DND-41 (cell line): ENCODE measurements around the gene SCRG1.

Experiments
- ATAC-seq: fragments of 200-7000 bp; cut with Tn5 transposase; 3 replicates; pipeline ENCODE4 v1.9.1; 2021; ENCODE audit warnings: low read depth; ENCODE audit not compliant: insufficient read depth
- DNase-seq: peaks from one replicate; pipeline ENCODE4 v3.0.0-alpha.2; 2020
- H2AFZ ChIP-seq: 2 replicates; pipeline ENCODE4 v1.6.0; 2012; ENCODE audit warnings: low read depth, low read length
- H3K27ac ChIP-seq: 2 replicates; pipeline ENCODE4 v1.5.1; 2012; ENCODE audit warnings: low read length, inconsistent platforms
- H3K27me3 ChIP-seq: fragments of 200-600 bp; sonication (generic); 2 replicates; pipeline ENCODE4 v1.6.0; 2012; ENCODE audit warnings: low read length, mild to moderate bottlenecking, inconsistent platforms; ENCODE audit not compliant: insufficient read depth, poor library complexity
- H3K36me3 ChIP-seq: 2 replicates; pipeline ENCODE4 v1.5.1; 2012; ENCODE audit warnings: low read length, inconsistent platforms; ENCODE audit not compliant: insufficient read depth
- H3K4me1 ChIP-seq: 2 replicates; pipeline ENCODE4 v1.5.1; 2012; ENCODE audit warnings: mild to moderate bottlenecking, low read length; ENCODE audit not compliant: insufficient read depth
- H3K4me2 ChIP-seq: 2 replicates; pipeline ENCODE4 v1.6.0; 2012; ENCODE audit warnings: mild to moderate bottlenecking, moderate library complexity, low read length, inconsistent platforms; ENCODE audit not compliant: insufficient read depth
- H3K4me3 ChIP-seq, 2 experiments: fragments of 200-600 bp in 1 of 2; shearing (Covaris generic) in 1 of 2; 2 replicates each; pipeline ENCODE4 v1.5.1; 2012 to 2016; ENCODE audit warnings: inconsistent platforms in 2 of 2, low read length in 2 of 2, mild to moderate bottlenecking in 2 of 2, low read depth in 1 of 2, moderate library complexity in 1 of 2
- H3K79me2 ChIP-seq: 2 replicates; pipeline ENCODE4 v1.6.0; 2012; ENCODE audit warnings: low read length, inconsistent platforms; ENCODE audit not compliant: insufficient read depth
- H3K9ac ChIP-seq: 2 replicates; pipeline ENCODE4 v1.6.0; 2012; ENCODE audit warnings: low read depth, mild to moderate bottlenecking, inconsistent platforms, low read length, moderate library complexity
- H3K9me3 ChIP-seq: 2 replicates; pipeline ENCODE4 v1.5.1; 2012; ENCODE audit warnings: low read length, moderate library complexity, mild to moderate bottlenecking, inconsistent platforms; ENCODE audit not compliant: insufficient read depth, severe bottlenecking
- H4K20me1 ChIP-seq: 2 replicates; pipeline ENCODE4 v1.6.0; 2012; ENCODE audit warnings: low read length; ENCODE audit not compliant: insufficient read depth
- EZH2 ChIP-seq: IDR thresholded peaks from 3 replicates; pipeline ENCODE4 v1.6.1; 2012; ENCODE audit warnings: borderline replicate concordance, low read depth, mild to moderate bottlenecking, moderate library complexity, low read length, inconsistent platforms; ENCODE audit not compliant: severe bottlenecking
- TF ChIP-seq, protein P1 (sequence below): IDR thresholded peaks from 2 replicates; pipeline ENCODE4 v1.5.1; 2012; ENCODE audit warnings: borderline replicate concordance, low read length, moderate library complexity, mild to moderate bottlenecking; ENCODE audit not compliant: poor library complexity, severe bottlenecking; ENCODE audit errors: extremely low read depth

The SCRG1 gene

GRCh38 chr4:173432430-173432829, 33.5 kb upstream of the SCRG1 start:
- H3K79me2 ChIP-seq: no peaks in the 10 kb centered on the region
- TF ChIP-seq, protein P1, sequence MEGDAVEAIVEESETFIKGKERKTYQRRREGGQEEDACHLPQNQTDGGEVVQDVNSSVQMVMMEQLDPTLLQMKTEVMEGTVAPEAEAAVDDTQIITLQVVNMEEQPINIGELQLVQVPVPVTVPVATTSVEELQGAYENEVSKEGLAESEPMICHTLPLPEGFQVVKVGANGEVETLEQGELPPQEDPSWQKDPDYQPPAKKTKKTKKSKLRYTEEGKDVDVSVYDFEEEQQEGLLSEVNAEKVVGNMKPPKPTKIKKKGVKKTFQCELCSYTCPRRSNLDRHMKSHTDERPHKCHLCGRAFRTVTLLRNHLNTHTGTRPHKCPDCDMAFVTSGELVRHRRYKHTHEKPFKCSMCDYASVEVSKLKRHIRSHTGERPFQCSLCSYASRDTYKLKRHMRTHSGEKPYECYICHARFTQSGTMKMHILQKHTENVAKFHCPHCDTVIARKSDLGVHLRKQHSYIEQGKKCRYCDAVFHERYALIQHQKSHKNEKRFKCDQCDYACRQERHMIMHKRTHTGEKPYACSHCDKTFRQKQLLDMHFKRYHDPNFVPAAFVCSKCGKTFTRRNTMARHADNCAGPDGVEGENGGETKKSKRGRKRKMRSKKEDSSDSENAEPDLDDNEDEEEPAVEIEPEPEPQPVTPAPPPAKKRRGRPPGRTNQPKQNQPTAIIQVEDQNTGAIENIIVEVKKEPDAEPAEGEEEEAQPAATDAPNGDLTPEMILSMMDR: no peak
- TF ChIP-seq EZH2: no peak
- DNase-seq (no peak), ATAC-seq (peak; percentile 39; the same call in 1 of the 3 replicates)
- H3K4me1 ChIP-seq: no peaks in the 10 kb centered on the region
- no peaks in the 10 kb centered on the region for H3K9me3 ChIP-seq
- no peak overlapping the region for H3K4me3 ChIP-seq
- H3K27ac ChIP-seq: no peak overlapping the region
- H2AFZ ChIP-seq: no peak overlapping the region
- no peaks in the 10 kb centered on the region for H3K36me3 ChIP-seq
- no peaks in the 10 kb centered on the region for H4K20me1 ChIP-seq
- no peak overlapping the region for H3K4me2 ChIP-seq
- no peak overlapping the region for H3K9ac ChIP-seq
- H3K27me3 ChIP-seq: no peaks in the 10 kb centered on the region

DNA sequence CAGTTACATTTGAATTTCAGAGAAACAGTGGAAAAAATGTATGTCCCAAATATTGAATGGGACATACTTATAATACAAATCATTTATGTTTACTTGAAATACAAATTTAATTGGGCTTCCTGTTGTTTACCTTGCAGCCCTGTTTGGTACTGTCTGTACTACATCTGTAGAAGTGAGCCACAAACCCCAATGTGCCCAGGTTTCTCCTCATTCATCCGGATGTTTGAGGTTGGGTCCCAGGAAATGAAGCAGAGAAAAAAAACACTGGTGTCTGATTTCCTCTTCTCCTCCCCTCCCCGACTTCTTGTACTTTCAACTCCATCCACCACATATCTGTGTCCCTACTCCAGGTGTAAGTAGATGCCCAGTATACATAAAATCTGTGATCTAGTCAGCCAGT, 27.1 kb upstream of the SCRG1 start:
- ATAC-seq (peak; percentile 96), DNase-seq (peak; percentile 79)
- Histone ChIP-seq H3K9ac (no peak overlapping the region), H3K27ac (peak overlapping the region; percentile 61), H3K9me3 (no peaks in the 10 kb centered on the region), H3K4me2 (peak overlapping the region; percentile 18; the same call in 1 of the 2 replicates), H4K20me1 (no peaks in the 10 kb centered on the region), H2AFZ (no peak overlapping the region), H3K36me3 (no peaks in the 10 kb centered on the region), H3K27me3 (no peaks in the 10 kb centered on the region), H3K4me3 (no peak overlapping the region), H3K4me1 (peaks cover 26% of the 10 kb centered on the region), H3K79me2 (no peaks in the 10 kb centered on the region)
- TF ChIP-seq, protein P1: no peak
- TF ChIP-seq EZH2: no peak

DNA sequence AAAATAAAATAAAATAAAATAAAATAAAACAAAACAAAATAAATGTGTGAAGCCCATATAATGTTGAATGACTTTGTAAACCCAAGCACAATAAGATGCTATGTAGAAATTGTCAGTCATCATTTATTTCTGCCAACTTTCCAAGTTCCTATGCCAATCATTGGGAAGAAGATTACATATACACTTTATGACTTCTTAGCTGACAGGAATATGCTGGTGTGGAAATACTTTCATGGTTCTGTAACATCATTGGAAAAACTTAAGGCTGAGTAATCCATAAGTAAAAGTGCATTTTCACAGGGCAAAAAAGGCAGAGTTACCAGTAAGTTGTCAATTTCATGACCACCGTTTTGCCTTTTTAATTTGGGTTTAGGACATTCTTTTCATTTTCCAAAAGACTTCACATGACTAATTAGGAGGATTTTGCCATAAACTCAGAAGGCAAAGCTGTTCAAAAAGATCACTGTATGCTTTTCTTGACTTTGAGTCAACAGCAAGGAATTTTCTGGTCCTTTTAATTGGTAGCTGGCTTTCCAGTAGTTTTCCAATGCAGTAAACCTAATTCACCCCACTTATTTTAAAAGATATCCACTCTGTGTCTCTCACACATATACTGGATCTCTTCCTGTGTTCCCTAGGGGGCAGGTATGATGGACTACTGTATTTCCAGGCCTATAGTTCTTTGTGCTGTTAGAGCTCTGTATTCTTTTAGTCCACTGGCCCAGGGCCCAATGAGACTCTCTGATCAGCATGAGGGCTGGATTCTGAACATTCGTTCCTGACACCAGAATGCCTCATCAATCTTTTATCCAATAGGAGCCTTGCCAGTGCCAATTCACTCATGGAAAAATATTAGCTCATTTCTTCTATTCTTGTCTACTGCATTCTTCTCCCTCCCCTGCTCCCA, 26.2 kb upstream of the SCRG1 start:
- no peak overlapping the region for H3K9ac ChIP-seq
- DNase-seq (no peak), ATAC-seq (no peak)
- TF ChIP-seq, protein P1: no peak
- TF ChIP-seq EZH2: no peak
- no peak overlapping the region for H3K4me3 ChIP-seq
- H4K20me1 ChIP-seq: no peaks in the 10 kb centered on the region
- no peaks in the 10 kb centered on the region for H3K27me3 ChIP-seq
- H3K27ac ChIP-seq: peak overlapping the region; percentile 59
- no peaks in the 10 kb centered on the region for H3K79me2 ChIP-seq
- H3K9me3 ChIP-seq: no peaks in the 10 kb centered on the region
- no peak overlapping the region for H2AFZ ChIP-seq
- H3K36me3 ChIP-seq: no peaks in the 10 kb centered on the region
- peaks cover 34% of the 10 kb centered on the region for H3K4me1 ChIP-seq
- peak overlapping the region; percentile 9; the same call in 1 of the 2 replicates for H3K4me2 ChIP-seq
